ENCODE measurements around the gene SUMO4.

GRCh38 chr6:149371154-149371553, 28.9 kb upstream of the SUMO4 start:
- TF ChIP-seq CTCF (IDR thresholded peaks at IDR 0.05 in 4 of 5, conservative IDR thresholded peaks at IDR 0.05 in 1 of 5): no peak
- TF ChIP-seq POLR2A (IDR thresholded peaks at IDR 0.05): no peak

Data from gastrocnemius medialis (tissue), 4 donors.